ENCODE measurements around the gene TBPL2.
"Not testable (repeated sequence)": the region's sequence is repeated elsewhere in the genome, so short reads cannot be mapped to it uniquely, and the experiment has no call there.

Gene TBPL2

DNA sequence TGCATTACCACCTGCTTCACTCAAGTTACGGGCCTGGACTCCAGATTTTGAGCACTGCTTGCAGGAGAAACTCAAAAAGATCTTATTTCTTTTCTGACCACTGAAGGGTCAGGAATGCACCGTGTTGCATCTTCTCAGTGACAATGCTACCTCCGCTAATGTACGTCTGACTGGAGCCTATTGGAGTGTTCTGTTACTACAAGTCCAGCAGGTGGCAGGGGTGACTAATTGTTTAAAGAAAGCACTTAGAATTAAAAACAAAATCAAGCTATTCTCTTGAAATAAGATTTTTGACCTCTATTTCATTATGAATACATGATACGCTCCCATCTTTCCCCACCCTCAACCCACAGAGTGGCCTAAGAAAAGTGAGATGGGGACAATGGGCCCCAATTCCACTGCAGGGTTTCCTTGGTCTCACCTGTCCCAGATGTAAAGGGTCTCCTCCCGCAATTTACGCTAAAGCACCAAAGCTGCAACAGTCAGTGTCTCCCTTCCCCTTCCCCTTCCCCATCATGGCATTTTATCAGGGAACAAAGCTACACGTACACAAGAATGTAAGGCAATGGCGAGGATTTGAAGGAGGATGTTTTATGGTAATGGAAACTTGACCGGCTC, 2.2 kb downstream of the TBPL2 start:
- no peak for DNase-seq

DNA sequence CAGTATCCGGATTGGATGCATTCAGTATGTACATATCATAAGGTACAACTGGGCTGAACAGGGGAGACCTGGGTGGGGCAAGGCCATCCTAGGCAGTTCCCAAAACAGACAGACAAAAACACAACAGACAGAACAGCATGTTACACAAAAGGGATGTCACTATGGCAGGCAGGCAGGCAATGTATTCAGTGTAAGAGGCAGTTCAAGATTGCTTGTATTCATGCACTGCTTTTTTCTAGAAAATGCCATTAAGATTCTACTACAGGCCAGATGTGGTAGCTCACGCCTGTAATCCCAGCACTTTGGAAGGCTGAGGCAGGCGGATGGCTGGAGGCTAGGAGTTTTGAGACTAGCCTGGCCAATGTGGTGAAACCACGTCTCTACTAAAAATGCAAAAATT, 3.5 kb downstream of the TBPL2 start:
- no peak for DNase-seq

DNA sequence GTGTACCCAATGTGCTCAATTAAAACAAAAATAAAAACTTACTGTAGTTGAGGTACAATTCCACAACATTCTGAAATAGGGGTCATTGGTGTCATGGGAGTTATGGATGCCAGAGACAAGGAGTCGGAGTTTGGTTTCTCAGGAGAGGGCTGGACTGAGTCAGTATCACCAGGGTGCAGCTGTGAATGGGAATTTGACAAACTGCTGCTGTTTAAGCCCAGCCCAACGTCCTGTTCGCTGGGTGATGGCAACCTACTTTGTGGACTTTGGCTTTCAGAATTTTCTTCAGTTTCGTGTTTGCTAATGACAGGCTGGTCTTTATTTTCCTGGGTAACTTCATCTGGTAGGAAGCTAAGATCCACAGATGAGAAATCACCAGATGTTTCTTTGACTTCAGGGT, 3.9 kb downstream of the TBPL2 start:
- DNase-seq = no peak

DNA sequence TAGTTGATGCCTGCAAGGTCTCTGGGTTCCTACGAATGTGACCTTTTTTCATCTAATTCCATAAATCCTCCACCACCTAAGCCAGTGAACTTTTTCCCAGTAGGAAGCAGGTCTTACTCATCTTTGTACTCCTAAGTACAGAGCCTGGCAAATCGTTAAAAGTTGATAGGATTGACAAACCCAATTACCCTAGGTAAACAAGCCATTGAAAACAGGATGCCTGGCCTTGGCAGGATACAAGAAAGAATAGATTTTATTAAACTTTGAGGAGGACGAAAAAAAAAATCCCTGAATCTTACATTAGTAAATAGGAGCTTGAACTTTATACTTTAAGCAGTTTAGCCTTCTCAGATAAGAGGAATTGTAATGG, 5.6 kb downstream of the TBPL2 start:
- DNase-seq = no peak

DNA sequence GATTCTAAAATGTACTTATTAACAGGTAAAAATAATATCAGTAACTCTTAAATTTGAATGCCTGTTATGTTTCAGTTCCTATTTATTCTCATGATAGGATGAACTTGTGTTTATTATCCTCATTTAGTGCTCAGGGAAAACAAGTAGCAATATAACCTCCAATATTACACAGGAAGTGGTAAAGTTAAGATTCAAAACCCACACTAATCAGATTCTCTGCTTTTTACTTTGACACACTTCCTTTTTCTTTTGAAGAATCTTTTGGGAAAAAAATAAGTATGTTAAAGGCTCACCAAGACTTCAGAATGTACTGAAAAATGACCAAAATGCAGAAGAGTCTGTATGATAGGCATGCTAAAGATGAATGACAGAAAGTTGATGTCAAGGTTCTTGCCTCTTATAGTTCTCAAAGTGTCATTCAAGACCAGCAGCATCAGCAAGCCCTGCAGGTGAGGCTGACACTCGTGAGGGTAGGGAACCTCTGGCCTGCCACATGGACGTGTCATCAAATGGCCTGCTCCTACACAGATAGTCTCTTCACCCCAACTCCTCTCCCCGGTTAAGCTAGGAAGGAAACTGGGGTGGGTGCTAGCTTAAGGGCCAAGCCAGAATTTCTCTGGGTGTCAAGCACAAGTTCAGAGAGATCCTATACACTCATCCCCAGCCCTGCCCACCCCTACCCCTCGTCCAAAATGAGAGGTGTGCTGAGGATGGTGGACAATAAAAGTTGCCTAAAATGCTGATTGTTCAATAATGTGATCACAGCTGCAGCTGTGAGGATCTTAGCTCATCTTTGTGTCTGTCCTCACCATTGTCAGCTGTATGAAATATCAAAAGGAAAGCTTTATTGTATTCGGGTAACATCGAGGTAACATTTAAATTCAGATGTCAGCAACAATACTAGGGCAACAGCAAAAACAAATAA, 6.3 kb downstream of the TBPL2 start:
- DNase-seq = no peak

DNA sequence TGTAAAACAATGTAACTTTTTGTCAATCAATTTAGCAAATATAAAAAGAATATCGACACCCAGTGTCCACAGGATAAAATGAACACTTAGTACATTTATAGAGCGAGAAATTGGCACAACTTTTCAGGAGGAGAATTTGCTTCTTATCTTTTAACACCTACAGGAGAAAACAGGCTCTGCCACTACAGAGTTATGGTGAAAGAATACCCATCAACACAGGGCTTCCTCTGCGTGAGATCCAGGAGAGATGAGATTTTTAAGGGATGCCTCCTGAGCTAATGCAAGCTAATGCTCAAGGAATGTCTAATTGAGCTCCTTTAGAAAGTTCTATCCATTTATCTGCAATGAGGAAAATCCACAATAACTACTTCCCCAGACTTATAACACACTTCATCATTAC, 7.8 kb downstream of the TBPL2 start:
- DNase-seq = no peak

DNA sequence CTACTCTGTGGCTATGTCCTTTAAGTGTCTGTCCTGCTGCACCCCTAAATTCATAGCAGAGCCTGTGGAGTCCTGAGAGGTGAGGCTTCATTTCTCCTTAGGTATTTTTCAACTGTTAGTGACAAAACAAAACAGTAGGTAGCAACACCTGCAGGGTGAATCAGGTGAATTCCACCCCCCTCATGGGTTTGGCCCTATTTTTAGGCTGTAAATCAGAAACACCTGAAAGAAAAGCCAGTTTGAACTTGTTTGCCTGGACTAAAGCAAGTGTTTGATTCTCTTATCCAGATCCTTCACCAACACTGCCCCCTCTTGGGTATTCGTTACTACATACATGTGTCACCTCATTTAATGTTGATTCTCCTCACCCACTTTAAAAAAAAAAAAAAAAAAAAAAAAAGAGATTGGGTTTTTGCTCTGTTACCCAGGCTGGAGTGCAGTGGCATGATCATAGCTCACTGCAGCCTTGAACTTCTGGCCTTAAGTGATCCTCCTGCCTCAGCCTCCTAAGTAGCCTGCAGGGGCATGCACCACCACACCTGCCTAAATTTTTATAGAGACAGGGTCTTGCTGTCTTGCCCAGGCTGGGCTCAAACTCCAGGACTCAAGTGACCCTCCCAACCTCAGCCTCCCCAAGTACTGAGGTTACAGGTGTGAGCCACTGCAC, 10.3 kb downstream of the TBPL2 start:
- DNase-seq = no peak

DNA sequence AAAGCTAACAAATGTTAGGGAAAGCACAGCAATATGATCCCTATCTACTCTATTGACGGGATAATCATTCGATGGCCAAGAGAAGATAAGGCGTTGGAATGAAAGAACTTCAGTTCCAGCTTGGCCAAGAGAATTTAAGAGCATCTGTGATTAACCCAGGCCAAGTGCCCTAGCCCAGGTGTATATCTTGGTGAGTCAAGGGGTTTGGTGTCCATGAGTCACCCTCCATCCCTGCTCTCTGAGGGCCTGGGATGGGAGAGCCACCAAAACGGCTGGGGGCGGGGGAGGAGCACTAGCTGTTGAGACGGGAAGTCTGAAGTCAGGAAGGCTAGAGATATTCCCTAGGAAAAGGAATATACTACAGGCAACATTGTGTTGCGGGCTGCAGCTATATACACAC, 13.0 kb downstream of the TBPL2 start:
- DNase-seq = no peak

DNA sequence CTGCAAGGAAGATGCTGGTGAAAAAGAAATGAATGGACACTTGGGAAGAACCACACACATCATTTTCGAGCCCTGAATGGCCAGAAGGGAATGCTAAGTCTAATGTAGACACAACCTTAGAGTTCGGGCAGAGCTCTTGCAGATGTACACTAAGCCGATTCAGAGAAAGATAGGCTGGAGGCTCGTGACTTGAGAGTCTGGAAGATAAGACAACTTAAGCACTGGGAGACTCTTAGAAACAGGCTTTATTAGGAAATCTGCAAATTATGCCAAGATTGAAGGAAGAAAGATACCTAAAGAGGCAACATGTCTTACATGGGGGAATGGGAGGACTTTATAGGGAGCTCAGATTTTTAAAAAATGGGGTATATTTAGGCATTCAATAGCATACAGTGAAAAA, 13.5 kb downstream of the TBPL2 start:
- no peak for DNase-seq

DNA sequence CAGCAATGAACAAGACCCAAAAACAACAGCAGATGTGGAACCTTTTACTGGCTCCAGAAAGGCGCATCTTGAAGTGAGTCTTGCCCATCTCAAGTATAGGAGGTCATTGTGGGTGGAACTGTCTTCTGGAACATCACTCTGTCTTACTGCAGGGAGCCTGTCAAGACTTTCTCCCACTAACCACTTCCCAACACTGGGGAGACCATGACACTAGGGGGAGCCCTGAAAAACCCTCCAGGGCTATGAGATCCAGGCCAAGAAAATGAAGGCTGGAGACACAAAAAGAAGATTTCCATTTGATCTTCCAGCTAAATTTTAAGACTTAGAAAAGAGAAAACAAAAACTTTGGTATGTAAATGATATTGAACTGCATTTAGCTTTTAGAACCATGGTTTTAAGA, 15.3 kb downstream of the TBPL2 start:
- no peak for DNase-seq

DNA sequence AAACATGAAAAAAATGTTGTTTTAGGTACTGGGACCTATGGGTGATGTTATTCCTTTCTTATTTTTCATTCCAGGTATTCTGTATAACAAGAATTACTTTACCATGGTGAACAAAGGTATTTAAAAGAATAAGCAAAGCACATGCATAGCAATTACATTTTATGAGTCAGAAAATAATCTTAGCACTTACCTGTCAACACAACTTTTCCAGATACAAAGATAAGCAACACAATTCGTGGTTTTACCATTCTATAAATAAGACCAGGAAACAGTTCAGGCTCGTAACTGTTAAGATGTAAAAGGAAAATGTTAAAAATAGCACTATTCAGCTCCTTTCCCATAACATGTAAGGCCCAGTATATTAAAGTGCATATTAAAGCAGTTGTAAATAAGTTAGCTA, 16.4 kb downstream of the TBPL2 start:
- no peak for DNase-seq

DNA sequence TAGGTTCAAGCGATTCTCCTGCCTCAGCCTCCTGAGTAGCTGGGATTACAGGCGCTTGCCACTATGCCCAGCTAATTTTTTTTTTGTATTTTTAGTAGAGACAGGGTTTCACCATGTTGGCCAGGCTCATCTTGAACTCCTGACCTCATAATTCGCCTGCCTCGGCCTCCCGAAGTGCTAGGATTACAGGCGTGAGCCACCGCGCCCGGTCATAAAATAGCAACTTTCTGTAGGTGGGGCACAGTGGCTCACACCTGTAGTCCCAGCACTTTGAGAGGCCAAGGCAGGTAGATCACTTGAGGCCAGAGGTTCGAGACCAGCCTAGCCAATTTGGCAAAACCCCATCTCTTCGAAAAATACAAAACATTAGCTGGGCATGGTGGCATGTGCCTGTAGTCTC, 18.1 kb downstream of the TBPL2 start:
- DNase-seq = not testable (repeated sequence)

DNA sequence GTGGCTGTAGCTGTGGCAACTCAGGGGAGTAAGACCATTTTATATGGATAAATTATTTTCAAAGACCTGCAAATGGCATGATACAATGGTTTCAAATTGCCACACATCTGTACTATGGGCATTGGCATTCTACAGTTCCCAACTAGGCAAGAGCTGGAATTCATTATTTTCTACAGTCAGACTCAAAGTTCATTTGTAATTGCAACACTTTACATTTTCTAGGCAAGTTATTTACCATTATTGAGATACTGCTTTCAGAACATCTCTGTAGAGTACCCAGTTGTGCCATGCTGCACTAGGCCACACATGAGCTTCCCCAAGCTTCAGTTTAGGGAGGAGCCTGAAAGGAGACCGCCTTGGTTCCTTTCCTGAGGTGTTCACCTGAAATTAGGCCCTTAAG, 20.8 kb downstream of the TBPL2 start:
- DNase-seq = no peak

DNA sequence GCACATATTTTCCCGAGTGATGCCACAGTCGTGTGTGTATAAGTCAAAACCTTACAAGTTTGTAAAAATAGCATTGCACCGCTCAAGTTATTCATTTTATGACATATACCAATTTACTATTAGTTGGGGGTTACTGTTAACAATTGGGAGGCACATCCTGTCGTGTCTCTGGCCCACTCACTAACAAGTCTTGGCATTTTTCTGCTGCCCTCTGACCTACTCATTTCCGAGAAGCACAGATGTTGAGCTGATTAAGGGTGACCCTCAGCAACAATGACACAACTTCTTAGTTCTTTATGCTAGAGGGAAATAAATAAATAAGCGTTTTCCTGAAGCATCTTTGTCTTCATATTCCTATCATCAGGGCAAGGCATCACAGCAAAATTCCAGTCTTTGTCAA, 22.0 kb downstream of the TBPL2 start:
- DNase-seq = no peak

DNA sequence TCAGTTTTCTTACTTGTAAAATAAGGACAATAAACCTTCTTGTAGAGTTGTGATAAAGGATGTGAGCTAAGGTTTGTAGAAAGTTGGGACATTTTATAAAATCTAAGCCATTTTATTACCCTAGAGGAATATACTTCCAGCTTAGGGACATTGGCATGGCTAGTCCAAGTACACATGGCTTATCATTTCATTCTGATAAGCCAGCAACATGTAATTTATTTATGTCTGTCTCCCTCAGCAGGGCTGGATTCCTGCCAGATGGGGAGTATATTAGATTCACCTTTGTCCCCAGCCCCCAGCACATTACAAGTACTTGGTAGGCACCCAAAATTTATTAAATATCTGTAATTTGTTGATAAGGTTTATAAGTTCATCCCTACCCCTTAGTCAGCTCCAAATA, 22.5 kb downstream of the TBPL2 start:
- DNase-seq = no peak

DNA sequence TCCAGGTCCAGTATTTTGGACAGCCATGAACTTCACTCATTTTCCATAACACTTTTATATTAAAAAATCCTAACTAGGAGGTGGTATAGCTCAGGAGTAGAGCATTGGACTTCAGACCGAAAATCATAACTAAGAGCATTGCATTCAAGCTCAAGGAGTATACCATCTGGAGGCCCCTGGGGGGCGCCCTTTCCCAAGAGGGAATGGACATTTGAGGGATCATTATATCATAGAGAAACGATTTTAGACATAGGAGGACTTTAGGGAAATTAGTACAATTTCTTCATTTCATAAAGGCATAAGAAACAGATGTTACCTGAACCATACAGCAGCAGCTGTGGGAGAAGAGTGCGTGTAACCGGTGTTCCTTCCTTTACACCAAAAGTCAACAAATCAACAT, 23.6 kb downstream of the TBPL2 start:
- no peak for DNase-seq

DNA sequence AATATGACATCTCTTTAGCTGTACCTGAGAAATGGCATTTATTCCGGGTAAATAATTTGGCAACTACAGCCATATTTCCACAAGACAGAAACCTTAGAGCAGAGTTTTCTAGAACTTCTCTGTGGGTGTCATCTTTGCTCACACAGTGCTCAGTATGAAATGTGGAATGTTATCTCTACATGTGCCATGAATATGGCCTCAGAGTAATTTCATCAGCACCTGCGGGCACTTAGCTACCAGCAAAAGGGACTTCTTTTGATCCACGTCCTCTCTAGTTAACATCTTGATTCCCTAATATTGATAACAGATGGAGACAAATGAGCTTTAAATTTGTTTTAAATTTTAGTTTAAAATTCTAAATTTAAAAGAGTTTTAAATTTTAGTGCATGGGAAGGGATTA, 25.9 kb downstream of the TBPL2 start:
- DNase-seq = no peak

DNA sequence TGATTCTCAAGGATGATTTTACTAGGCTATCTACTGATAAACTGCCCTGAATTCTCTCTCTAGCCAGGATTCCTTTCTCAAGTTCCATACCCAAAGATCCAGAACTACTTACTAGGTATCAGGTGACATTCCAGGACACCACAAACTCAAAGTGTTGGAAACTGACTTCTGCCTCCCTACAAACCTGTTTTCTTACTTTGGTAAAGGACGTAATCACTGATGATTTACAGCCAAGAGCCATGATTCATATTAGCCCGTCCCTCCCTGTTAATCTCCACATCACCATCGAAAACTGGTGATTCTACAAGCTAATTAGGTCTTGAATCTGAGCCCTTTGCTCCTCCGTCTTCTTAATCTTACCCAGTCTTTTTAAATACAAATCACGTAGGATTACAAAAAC, 27.7 kb downstream of the TBPL2 start:
- DNase-seq = no peak

DNA sequence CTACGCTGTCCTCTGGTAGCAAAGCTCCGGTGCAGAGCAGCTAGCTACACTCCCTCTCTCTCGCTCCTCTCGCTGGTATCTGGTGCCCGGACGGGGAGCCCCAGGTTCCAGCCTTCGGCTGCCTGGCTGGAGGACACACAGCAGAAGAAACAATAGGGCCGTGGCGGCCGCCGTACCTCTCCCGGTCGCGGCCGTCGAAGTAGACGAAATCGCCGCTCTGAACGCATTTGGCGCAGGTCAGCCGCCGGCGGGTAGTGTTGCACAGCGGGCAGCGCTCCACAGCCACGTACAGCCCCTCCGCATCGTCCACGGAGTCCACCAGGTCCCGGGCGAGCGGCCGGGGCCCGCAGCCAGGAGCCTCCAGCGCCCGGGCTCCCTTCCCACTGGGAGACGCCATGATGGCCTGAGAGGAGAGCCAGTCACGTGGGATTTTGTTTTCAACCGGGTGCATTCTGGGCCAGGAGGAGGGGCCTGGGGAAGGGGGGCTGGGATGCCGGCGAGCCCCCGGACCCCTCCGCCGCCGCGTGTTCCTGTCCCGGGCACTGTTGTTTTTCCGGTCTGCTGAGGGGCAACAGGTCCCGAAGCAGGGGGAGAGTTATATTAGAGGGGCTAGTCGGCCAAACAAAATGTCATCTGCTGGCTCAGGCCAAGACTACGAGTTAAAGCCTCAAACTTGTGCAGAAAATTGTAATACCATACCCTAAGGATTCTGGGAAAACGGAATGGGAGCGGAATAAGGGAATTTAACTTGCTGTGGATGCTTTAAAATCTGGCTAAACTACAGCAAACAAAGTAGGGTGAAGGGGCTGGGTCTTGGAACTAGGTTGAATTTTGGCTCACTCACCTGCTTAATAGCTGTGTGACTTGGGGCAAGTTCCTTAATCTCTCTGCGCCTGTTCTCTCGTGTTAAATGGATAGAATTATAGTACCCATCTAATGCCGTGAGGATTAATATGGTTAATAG, 28.7 kb downstream of the TBPL2 start, which contains the start of gene ATG14:
Gene ATG14, minus strand, starts transcription at position 405 of the 964 bp plus-strand sequence. Its CDS starts 8 bp downstream, at position 397.
- DNase-seq = peak; percentile 94

DNA sequence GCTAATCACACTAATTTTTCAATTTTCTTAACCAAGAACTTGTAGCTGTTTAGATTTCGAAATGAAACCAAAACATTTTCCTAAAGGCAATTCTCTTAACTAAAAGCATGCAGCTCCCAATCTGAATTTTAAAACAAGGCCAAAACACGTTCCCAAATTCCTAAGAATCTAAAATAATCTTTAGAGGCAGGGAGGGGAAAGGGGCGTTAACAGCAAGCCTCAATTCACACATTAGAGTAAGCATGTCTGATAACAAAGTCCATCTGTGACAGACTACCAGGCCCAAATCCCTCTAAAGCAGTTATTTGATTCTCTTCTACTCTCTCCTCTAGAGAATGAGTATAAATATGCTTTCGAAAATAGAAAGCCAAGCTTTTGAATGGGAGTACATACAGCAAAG, 29.5 kb downstream of the TBPL2 start:
- no peak for DNase-seq

DNA sequence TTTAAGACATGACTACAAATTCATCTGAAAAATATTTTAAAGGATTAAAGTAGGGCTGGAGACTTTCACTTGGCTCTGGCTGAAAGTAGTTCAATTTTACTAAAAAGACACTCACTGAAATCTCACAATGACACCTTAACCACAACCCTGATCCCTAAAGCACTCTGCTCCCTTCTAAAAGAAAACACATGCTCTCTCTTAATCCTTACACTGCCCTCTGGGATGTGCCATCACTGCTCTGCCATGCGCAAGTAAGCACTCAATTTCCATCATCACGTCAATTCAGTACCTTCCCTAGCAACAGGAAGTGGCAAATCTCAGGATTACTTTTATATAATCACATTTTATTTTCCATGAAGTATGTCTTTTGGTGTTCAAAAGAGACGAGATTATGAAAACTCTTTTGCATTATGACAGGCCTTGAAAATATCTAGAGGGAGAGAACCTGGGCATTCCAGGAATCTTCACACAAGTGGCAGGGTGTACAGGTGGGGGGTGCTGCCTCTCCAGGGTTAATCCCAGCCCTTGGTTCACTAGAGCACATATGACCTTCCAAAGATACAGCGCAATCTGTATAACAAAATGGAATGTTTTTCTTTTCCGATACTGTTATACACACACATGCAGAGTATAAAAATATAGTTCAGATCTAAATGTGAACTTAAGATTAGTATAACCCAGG, 36.1 kb downstream of the TBPL2 start:
- DNase-seq = no peak

DNA sequence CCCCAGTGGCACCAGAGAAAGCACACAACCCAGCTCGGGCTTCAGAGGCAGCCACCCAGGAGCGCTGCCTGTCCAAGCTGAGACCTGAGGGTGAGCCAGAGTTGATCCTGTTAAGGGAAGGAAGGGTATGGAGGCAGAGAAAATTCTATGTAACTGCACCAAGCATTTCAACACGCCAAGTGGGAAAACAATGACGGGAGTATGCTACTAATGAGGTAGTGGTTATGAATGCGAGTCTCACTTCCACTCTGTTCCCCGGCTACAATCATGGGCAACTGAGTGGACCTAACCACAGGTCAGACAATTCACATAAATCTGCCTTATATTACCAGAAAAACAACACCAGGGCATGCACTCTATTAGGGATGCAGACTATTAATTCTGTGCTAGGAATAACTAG, 38.7 kb downstream of the TBPL2 start:
- no peak for DNase-seq

Data from right forelimb (tissue), 1 donor.